ENCODE data around the gene DOCK4.
"Not testable (repeated sequence)": the region's sequence is repeated elsewhere in the genome, so short reads cannot be mapped to it uniquely, and the experiment has no call there.

DOCK4 gene

GRCh38 chr7:112132051-112132694, 74.0 kb downstream of the DOCK4 start:
- DNase-seq = no peak

DNA sequence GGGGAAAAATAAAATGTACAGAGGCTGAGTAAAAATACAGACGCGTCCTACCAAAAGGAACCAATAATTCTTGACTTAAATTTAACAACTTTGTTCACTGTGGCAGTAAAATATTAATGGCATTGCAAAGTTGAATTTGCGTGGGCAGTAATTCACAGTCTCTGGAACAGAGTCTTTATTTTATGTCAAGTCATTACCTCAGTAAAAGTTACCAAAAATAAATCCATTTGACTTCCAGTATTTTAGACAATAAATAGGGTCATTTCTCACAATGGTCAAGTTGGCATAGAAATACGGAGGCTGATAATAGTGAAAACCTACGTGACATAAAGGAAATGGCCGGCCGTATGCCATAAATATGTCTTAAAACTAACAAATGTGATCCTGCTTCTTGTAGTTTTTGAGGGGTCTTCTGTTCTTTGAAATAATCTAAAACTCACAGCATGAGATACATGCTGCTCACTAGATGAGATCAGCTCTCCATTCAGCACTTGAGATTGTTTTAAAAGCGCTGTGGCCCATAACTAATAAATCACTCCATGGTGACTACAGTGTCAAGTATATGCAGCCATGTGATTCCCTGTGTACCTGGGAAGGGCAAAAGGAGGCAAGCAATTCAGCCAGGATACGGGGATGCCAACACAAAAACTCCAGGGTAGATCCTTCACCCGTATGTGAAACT, 75.3 kb downstream of the DOCK4 start:
- DNase-seq = no peak

DNA sequence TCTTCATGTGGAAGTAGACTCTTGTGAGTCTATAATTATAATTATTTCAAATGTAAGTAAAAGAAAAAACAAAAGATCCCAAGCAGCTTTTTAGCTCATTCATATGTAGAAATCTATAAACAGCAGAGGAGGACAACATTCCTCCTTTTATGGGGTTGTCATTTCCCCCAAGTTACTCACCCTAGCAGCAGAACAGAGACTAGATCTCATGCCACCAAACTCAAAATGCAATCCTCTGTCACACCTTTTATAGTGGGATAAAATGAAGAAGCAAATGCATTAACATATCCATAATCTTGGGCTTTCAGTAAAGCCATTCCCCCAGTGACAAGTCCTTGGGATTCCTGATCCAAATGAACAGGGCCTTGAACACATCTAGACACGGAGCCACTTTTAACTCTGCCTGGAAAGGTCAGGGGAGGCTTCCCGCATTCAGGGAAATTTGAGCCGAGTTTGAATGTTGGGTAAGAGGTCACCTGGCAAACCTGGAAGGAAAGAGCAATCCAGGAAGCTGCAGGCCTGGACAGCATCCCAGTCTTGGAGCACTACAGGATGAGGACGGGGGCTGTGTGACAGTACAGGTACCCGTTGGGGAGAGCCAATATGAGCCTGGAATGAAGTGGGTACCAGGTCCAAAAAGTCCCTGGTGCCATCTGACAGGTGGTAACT, 76.4 kb downstream of the DOCK4 start:
- peak; percentile 28 for DNase-seq

DNA sequence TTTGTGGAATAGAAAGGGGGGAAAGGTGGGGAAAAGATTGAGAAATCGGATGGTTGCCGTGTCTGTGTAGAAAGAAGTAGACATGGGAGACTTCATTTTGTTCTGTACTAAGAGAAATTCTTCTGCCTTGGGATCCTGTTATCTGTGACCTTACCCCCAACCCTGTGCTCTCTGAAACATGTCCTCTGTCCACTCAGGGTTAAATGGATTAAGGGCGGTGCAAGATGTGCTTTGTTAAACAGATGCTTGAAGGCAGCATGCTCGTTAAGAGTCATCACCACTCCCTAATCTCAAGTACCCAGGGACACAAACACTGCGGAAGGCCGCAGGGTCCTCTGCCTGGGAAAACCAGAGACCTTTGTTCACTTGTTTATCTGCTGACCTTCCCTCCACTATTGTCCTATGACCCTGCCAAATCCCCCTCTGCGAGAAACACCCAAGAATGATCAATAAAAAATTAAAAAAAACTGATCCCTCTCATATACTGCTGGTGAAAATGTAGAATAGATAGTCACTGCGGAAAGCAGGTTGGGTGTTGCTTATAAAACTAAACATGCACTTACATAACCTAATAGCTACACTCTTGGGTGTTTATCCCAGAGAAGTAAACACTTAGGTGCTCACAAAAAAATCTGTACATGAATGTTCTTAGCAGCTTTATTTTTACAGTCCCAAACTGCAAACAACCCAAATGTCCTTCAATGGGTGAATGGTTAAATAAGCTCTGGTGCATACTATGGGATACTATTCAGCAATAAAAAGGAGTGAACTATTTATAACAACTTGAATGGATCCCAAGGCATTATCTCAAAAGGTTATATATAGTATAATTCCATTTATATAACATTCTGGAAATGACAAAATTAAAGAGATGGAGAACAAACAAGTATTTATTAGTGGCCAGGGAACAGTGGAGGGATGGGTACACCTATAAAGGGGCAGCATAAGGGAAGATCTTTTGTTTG, 77.5 kb downstream of the DOCK4 start:
- not testable (repeated sequence) for DNase-seq

DNA sequence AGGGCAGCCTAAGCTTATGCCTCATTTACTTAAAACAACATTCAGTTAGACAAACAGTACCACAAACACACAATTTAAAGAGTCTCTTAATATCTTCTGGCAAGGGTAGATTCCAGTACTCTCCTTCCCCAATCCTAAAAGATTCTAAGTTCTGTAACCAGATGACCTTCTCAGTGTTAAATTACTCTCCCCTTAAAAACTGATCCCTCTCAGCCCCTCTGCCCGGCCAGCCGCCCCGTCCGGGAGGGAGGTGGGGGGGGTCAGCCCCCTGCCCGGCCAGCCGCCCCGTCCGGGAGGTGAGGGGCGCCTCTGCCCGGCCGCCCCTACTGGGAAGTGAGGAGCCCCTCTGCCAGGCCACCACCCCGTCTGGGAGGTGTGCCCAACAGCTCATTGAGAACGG, 78.2 kb downstream of the DOCK4 start:
- DNase-seq = not testable (repeated sequence)

- DNase-seq = no peak
Measured at GRCh38 chr7:112125250-112125649, 80.9 kb downstream of the DOCK4 start.

GRCh38 chr7:112124061-112124766, 82.0 kb downstream of the DOCK4 start:
- DNase-seq = no peak

DNA sequence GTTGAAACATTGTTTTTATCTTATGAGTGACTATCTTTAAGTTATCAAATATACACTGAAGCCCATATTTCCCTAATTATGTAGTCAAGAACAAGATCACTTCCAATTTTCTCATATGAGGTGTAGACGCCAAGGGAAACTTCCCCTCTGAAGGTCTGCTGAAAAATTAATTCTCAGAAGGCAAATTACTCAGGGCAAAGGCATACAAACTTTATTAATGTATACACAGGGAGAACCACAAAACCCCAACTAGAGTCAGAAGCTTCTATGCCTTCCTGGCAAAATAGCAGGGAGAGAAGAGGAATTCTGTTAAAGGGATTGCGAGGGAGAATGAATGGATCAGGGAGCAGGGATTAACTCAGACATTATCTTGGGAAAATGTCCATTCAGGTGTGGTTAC, 83.4 kb downstream of the DOCK4 start:
- no peak for DNase-seq

DNA sequence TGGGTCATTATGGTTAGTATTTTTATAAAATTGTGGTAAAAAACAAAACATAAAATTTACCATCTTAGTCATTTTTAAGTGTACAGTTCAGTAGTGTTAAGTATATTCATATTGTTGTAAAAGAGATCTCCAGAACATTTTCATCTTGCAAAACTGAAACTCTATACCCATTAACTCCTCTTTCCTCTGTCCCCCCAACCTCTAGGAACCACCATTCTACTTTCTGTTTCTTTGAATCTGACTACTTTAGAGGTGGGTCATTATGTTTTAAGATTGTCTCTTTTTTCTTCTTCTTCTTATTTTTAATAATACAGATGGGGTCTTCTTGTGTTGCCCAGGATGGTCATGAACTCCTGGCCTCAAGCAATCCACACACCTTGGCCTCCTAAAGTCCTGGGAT, 84.1 kb downstream of the DOCK4 start:
- DNase-seq = no peak

- no peak for DNase-seq
Measured at GRCh38 chr7:112121318-112121717, 84.9 kb downstream of the DOCK4 start.

DNA sequence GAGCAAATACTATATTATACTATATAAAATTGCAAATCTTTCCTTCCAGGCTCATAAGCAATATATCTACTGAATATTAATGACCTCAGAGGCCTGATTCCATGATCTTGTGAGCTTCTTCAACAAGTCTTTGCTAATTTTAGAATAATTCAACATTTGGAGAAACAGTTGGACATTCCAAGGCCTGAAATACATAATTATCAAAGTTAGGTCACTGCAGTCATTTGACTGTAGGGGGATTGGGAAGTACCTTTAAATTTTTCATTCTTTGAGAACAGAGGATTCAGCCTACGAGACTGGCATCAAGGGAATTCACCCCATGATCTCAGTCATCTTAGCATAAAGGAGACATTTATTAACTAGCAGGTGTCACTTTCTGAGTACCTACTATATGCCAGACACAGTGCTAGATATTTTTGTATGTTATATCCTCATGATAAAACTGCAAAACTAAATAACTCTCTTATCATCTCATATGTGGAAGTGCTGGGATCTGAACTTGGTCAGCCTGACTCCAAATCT, 85.4 kb downstream of the DOCK4 start:
- DNase-seq = no peak

GRCh38 chr7:112118581-112119566, 87.3 kb downstream of the DOCK4 start:
- DNase-seq = no peak

DNA sequence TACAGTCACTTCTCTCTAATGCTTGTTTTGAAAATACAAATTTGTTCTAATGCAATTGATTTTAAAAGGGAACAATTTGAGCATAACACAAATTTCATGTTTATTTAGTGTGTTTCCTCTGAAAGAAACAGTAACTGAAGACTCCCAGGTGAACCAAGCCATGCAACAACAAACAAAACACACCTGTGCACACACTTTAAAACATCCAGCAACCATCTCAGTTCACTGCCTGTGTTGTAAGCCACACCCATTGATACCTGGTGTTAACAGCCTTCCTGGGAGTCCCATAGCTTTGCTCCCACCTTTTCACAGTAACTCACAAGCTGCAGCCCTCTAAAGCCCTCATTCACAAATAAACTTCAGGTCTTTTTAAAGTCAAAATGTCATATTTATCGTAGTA, 89.3 kb downstream of the DOCK4 start:
- DNase-seq = no peak

GRCh38 chr7:112116358-112116757, 89.8 kb downstream of the DOCK4 start:
- no peak for DNase-seq

- DNase-seq = no peak
Measured at GRCh38 chr7:112115880-112116279, 90.3 kb downstream of the DOCK4 start.

- no peak for DNase-seq
Measured at GRCh38 chr7:112113913-112114575, 92.2 kb downstream of the DOCK4 start.

- no peak for DNase-seq
Measured at GRCh38 chr7:112112822-112113255, 93.4 kb downstream of the DOCK4 start.

DNA sequence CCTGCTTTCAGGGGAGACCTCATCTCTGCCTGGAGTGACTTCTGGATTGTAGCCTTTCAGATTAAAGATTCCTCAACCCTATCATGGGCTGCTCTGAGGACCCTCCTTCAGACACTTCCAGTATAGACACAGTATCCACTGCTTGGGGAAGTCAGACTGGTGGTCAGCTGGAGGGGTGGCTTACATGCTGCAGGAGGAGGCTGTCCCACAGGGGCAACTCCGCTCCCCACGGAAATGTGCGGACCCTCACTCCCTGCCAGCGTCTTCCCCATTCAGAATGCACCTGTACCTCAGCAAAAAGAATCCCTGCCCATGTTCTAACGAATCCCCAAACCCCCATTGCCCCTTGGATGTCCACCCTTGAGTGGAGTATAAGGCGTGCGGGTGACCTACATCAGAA, 95.5 kb downstream of the DOCK4 start:
- no peak for DNase-seq

- DNase-seq = no peak
Measured at GRCh38 chr7:112110175-112110574, 96.0 kb downstream of the DOCK4 start.

DNA sequence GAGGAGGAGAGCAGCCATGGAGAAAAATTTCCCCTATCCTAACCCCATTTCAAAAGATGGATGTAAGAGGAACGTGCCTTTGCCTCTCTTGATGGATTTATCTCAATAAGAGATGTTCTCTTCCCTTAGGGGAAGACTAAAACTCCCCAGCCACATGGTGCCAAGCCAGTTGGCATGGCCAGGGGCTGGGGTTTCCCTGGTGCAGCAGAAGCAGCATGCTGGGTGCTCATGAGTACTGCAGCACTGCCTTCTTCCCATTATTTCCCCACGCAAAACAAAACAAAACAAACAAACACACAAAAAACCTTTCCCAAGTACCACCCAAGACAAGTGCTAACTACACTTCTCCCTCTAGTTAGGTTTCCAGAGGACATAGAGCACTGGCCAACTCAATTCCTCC, 97.2 kb downstream of the DOCK4 start:
- no peak for DNase-seq
